HUDEP-2 (cell line): Measurements from ENCODE around the gene CACFD1.
"Not testable (repeated sequence)": the region's sequence is repeated elsewhere in the genome, so short reads cannot be mapped to it uniquely, and the experiment has no call there.

ENCODE experiments used
- DNase-seq, 76 experiments: peaks; one replicate each; lab custom pipeline; 2025; ENCODE audit not compliant: unreplicated experiment in 76 of 76; lab: John Stamatoyannopoulos, UW

Gene CACFD1

GRCh38 chr9:133437753-133438531 is 21.8 kb upstream of the CACFD1 start:
- peak in 12 of 76 experiments; percentile 4 to 33 (median 10) for DNase-seq

DNA sequence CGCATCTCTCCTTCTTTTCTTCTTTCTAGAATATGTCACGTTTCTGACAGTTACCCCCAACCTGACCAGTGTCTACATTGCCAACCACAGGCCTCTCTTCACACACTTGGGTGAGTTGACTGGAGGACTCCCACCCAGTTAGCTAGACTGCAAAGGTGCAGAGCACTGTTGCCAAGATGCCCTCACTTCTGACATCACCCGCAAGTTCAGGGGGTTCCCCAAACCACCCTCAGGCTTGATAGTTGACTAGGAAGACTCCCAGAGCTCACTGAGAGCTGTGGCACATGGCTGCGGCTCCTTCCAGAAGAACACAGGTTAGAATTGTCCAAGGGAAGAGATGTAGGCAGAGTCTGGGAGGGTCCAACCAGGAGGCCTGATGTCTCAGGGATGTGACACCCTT is 20.4 kb upstream of the CACFD1 start:
- DNase-seq, result no peak

DNA sequence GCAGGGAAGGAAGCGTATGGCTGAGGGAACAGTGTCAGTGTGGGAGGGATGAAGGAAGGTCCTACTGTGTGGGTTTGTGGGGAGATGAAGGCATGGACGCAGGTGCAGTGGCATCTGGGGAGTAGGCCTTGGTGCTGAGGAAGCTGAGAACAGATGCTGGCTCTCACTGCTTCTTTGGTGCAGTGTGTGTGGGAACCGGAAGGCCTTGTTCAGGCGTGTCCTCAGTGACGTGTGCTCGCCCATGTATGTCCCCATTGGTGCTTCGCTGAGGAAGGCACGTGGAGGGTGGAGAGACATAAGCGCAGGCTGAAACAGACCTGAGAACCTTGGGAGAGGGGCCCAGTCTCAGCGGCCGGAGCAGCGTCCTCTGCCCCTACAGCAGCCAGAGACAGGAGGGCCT is 18.9 kb upstream of the CACFD1 start:
- DNase-seq, result no peak

DNA sequence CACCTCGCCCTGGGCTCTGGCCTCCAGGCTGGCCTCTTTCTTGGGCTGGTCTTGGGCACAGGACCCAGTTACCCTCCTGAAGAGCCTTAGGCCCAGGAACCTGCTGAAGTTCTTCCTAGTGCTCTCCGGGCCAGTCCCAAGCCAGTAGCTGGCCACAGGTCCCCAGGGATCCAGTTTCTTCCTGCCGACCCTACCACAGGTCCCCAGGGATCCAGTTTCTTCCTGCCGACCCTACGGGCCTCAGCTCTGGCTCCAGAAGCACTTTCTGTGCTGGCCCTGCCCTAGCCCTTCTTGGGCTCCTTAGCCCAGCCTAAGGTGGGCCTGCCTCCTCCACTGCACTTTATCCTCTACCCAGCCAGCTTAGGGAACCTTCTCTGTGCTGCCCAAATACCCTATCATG is 18.2 kb upstream of the CACFD1 start:
- DNase-seq, result no peak

- DNase-seq, result no peak
These were observed 16.5 kb upstream of the CACFD1 start for GRCh38 chr9:133443248-133443647.

DNA sequence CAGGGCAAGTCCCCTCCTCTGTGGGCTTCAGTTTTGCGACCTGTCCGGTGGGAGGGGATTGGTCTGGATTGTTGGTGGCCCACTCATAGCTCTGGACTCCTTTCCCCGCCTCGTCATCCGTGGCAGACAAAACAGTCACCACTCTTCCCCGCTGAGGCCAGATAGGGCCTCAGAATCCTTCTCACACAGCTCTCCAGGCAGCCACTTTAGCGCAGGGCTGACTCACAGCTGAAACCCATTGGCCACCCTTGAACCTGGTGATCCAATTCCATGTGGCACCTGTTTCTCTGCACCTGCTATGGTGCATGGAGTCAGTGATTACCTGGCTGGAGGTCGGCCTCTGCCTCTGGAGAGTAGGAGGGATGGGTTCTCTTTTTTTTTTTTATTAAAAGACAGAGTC is 15.8 kb upstream of the CACFD1 start:
- no peak for DNase-seq

- DNase-seq, result no peak
These were observed 14.3 kb upstream of the CACFD1 start for GRCh38 chr9:133445293-133445969.

DNA sequence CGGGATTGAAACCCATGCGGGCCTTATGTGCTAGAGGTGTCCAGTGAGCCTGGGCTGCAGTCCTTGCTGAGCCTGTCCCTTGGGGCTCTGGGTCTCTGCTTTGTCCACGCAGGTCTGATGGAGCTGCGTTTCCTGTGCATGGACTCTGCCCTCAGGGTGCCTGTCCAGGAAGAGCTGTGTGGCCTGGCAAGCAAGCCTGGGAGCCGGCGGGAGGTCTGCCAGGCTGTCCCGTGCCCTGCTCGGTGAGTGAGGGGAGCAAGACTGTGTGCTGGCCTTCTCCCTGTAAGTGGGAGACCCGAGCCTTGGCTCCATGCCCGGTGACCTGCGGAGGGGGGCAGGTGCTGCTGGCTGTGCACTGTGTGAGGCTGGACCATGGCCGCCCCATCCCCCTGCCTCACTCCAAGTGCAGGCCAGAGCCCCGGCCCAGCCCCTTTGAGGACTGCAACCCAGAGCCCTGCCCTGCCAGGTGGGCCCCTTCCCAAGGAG is 11.2 kb upstream of the CACFD1 start:
- DNase-seq, result no peak

- no peak for DNase-seq
These were observed 10.0 kb upstream of the CACFD1 start for GRCh38 chr9:133449760-133450159.

DNA sequence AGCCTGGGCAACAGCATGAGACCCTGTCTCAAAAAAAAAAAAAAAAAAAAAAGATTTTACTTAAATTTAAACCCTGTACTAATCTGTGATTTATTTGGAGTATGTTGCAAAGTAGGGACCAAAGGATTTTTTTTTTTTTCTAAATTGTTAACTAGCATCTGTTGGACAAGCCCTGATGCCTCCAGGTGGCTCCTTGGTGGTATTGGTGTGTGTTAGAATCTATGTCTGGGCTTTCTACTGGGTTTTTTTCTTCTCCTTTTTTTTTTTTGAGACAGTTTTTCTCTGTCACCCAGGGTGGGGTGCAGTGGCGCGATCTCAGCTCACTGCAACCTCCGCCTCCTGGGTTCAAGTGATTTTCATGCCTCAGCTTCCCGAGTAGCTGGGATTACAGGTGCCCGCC is 7.9 kb upstream of the CACFD1 start:
- not testable (repeated sequence) for DNase-seq

DNA sequence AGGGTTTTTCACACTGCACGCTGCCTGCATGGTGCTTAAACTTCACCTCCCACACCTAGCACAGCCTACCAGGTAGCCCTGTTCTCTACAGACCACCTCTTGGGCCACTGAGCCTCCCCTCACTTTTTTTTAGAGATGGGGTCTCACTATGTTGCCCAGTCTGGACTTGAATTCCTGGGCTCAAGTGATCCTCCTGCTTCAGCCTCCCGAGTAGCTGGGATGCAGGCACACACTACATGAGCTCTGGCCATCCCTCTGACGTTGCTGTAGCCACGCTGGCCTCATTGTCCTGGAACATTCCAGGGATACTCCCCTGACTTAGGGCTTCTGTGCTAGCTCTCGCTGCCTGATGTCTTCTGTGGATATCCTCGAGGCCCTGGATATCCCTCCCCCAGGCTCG is 7.2 kb upstream of the CACFD1 start:
- DNase-seq, result no peak

DNA sequence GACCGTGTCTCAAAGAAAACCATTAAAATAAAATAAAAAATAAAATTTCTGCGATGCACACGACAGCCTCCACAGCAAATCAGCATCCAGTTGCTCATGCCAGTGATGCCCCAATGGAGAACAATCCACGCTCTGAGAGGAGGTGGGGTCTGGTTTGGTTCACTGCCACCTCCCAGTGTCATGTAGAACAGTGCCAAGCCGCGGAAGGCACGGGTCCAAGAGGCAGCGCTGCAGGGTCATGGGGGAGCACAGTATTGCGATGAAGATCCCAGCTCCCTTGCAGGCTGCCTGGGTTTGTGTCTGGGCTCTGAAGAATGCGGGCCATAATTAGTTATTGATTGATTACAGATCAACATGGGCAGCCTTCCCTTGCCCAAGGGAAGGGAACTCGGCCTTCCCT is 6.1 kb upstream of the CACFD1 start:
- no peak for DNase-seq

- DNase-seq, result no peak
These were observed 5.5 kb upstream of the CACFD1 start for GRCh38 chr9:133454325-133454724.

DNA sequence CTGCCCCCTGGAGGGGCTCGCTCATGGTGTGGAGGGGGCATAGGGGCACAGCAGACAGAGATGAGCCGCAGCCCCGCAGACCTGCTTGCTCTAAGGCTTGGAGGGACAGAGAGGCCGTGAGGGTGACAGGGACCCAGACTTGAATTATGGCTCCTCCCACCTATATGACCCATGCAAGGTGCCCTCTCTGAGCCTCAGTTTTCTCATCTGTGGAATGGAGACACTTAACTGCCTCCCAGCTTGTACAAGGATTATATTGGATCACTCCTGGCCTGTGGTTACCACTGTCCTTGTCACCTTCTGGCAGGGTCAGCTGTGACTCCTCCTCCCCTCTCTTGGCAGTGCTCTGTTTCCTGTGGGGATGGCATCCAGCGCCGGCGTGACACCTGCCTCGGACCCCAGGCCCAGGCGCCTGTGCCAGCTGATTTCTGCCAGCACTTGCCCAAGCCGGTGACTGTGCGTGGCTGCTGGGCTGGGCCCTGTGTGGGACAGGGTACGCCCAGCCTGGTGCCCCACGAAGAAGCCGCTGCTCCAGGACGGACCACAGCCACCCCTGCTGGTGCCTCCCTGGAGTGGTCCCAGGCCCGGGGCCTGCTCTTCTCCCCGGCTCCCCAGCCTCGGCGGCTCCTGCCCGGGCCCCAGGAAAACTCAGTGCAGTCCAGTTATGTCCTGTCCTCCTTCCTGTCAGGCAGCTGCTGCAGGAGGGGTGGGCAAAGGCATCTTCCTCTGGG is 4.7 kb upstream of the CACFD1 start:
- DNase-seq, result no peak

DNA sequence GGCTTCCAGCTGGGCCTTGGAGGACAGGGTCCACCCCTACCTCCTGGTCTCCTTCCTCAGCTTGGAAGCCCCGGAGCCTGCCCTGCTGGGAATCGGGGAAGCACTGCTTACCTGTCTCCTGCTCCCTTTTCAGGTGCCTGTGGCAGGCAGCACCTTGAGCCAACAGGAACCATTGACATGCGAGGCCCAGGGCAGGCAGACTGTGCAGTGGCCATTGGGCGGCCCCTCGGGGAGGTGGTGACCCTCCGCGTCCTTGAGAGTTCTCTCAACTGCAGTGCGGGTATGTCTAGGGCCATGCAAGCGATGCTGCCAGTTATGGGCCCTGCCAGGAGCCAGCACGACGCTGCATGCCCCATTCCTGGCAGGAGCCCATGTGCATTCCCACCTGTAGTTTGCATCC is 3.8 kb upstream of the CACFD1 start:
- no peak for DNase-seq

DNA sequence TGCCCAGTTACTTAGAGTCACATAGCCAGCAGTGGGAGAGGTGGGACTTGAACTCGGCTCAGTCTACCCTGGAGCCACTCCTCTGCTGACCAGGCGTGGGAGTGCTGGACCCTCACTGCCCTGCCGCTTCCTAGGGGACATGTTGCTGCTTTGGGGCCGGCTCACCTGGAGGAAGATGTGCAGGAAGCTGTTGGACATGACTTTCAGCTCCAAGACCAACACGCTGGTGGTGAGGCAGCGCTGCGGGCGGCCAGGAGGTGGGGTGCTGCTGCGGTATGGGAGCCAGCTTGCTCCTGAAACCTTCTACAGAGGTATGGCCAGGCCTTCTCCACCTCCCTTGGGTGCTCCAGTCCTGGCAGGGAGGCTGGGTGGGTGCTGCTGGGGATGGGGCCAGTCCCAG is 3.4 kb upstream of the CACFD1 start:
- DNase-seq, result peak in 12 of 76 experiments; percentile 3 to 39 (median 15)

GRCh38 chr9:133457233-133457632 is 2.5 kb upstream of the CACFD1 start:
- DNase-seq, result no peak

GRCh38 chr9:133457748-133458147 is 2.0 kb upstream of the CACFD1 start:
- no peak for DNase-seq

- no peak for DNase-seq
These were observed 1.0 kb upstream of the CACFD1 start for GRCh38 chr9:133458643-133459312.

DNA sequence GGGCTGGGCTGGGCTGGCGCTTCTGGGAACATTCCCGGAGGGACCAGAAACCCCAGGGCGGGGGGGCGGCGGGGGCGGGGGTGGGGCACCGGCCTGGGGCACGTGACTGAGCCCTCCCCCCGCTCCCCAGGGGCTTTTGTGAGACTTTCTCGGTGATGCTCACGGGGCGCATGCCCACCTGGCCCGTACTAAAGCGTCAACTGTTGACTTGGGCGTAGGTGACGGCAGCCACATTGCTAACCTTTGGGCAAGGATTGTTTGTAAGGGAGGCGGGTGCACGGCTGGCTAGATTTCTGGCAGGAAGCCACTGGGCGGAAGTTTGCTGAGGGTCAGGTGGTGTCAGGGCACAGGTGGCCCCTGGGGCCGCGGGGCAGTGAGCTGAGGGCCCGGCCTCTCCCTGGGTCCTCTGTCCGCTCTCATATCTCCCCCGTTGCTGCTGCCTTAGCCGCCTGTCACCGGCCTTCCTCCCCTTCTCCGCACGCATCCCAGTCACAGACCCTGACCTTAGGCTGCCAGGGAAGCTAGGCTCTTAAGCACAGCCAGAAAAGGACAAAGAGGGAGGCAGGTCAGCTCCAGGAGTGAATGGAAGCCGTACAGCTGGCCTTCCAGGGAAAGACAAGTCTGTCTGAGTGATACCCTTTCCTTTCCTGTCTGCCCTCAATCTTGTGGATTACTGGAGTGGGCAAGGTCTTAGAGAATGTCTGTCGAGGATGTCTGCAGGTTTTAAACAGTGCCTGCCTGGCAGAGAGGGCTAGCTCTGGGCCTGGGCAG is 812 bp downstream of the CACFD1 start:
- peak in 1 of 76 experiments; percentile 1 for DNase-seq
